LoVo (cell line): ENCODE data around the gene CDON.
A peak's percentile ranks its signal among the peaks of the same experiment; 100 is the strongest.

Experiments
- DNase-seq: peaks from one replicate; pipeline ENCODE4 v3.0.0-alpha.2; 2016; ENCODE audit warnings: low spot score

Gene CDON

DNA sequence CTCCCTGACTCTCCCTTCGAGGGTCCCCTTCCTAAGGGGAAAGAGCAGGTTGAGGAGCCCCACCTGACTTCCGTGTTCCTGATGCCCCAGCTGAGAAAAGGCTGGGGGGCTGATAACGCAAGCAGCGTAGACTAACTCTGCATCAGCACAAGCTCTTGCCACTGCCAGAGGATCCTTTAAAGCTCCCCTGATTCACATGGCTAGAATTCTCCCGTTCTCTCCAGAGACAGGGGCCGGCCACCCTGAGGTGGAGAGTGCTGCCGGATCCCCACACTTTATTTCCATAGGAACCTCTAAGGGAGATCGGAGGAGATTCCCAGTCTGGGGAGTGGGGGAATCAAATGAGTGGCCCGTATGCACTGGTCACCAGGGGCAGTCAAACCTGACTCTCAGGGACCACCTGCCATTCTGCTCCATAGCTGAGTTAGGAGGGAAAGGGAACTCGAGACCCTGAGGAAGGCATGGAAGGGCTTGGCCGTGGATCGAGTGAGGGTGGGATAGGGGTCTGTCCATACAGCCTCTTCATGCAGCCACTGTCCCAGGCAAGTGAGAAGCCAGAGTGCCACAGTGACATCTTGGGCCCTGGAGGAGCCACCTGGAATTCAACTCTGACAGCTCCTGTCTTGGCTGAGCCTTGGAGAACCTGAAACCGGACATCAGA lies 118.2 kb downstream of the CDON start:
- DNase-seq, result no peak

- DNase-seq, result no peak
Measured at GRCh38 chr11:125943661-125944349, 118.9 kb downstream of the CDON start.

GRCh38 chr11:125942771-125943428 lies 119.8 kb downstream of the CDON start:
- no peak for DNase-seq

DNA sequence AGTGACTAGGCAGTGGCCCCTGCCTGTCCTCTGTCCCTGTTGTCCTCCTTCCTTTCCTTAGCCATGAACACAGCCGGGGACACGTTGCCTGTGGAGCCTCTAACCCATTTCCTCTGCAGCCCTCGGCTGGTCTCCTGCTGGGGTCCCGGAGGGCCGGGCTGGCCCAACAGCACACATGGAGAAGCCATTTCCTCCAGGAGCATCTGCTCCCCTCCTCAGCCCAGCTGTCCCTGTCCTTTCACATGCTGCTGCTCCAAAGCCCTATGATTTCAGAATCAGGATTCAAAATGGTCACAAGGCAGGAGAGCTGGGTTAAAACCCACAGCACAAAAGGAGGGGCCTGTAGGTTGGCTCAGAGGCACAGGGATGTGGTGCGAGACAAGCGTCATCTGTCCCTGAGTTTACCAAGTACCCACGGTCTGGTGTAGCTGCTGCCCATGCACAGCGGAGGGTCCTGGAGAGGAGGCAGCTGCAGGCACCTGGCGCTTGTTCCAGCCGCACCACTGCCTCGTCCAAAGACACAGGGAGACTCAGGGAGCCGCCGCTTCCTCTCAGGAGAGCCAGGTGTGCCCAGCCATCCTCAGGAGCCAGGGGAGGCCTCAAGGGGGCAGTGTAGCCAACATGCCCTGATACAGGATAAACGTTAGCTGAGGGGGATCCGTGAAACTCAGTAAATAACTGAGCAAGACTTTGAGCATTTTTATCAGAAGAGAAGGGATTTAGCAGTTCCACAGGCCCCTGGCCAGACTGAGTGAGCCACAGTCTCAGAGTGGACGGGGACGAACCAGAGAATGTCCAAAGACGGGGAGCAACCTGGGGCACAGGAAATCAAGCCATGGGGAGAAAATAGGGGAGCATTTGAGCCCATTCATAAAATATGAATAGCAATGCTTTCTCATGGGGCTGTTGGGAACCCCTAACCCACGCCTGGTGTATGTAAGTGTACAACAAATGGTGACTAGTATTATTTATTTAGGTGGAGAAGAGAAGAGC lies 120.8 kb downstream of the CDON start:
- peak; percentile 23 for DNase-seq

- no peak for DNase-seq
Measured at GRCh38 chr11:125941267-125941618, 121.4 kb downstream of the CDON start.

- no peak for DNase-seq
Measured at GRCh38 chr11:125940145-125940544, 122.5 kb downstream of the CDON start.

GRCh38 chr11:125939081-125939521 lies 123.6 kb downstream of the CDON start:
- no peak for DNase-seq

DNA sequence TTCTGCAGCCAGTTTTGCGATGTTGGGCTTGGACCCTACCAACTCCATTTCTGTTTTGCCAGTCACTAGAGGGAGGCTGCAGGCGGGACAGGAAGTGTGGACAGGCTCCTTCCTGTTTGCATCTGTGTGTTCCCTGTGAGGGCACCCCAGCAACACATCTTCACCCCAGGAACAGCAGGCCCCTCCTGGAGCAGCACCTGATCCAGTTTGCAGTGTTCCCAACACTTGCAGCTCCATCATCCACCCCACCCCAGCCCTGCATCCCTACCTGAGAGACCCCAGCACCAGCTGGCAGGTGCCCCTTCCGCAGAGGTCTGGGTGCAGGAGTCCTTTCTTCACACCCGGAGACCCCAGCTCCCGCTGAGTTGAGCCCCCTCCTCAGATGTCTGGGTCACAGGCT lies 124.2 kb downstream of the CDON start:
- DNase-seq, result no peak

DNA sequence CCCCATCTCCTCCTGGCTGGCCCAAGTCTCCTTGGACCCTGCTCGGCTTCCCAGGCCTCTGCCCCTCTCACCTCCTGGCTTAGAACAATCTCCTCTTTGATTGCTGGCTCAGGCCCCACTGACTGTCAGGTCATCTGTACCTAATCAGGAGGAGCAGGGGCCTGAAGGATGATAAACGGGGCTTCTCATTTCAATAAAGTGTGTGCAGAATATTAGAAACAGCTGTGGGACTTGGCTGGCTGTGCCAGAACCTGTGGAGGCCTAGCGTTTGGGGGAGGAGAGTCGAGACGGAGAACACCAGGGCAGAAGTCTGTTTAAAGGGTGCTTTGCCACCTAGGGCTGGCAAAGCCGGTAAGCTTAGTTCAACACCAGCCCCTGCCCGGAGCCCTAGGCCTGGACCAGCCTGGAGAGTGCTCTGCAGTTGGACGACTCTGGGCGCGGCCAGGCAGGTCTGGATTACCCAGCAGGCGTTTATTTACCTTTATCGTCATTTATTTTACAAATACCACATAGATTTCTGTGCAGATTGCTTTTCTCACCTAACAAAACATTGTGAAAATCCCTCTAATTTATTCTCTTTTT lies 127.0 kb downstream of the CDON start:
- DNase-seq, result no peak

DNA sequence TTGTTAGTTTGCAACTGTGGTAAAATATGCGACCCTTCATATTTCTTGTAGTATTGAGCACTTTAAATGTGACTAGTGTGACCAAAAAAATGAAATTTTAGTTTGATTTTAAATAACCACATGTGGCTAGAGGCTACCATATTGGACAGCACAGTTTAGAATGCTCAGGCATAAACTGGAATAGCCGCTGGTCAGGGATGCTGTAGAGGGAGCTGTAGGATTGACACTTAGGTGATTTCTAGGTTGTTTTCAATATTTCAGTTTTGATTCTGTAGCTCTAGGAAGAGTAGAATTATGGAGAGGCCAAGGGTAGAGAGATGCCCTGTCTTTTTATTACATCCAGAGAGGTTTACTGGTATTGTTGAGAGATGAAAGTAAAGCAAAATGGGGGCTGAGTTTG lies 127.6 kb downstream of the CDON start:
- no peak for DNase-seq

DNA sequence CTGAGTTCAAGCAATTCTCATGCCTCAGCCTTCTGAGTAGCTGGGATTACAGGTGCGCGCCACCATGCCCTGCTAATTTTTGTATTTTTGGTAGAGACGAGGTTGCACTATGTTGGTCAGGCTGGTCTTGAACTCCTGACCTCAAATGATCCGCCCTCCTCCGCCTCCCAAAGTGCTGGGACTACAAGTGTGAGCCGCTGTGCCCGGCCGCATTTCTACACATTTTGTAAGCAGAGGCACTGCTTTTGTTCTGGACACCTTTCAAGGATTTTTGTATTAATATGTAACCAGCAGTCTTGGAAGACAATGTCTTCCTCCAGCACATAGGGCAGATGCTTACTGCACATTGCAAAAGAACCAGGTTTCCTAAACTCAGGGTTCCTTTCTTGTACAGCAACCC lies 128.2 kb downstream of the CDON start:
- DNase-seq, result no peak

- no peak for DNase-seq
Measured at GRCh38 chr11:125933030-125933813, 129.4 kb downstream of the CDON start.

DNA sequence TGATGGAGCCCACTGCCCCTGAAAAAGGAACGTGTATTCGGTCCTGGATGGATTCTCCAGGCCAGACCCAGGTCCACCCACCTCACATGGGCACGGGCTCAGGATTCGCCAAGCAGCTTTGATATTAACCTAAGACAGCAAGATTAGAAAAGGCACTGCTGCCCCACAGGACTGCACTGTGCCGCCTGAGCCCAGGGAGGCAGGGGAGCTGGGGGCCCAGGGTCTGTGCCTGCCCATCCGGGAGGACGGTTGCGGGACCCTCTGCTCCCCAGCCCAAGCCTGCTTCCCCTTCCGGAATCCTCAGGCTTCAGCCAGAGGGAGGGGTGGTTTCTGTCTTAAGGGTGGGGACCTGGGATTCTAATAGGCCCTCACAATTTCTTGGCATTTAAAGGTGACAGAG lies 130.4 kb downstream of the CDON start:
- no peak for DNase-seq

DNA sequence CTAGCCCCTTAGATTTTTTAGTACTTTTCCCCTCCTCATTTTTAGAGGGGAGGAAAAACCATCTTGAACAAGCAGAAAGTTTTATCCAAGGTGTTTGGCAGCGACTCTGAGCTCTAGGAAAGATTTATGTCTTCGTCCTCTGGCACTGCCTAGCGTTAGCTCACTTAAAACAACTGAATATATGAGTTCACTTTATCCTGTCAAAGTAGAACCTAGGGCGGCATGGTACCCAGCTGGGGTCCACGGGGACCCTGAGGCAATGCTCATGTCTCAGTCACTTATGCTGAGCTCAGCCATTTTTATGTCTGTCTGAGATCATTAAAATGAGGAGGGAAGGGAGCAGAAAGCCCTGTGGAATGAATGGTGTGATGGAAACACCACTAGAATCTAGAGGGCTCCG lies 131.0 kb downstream of the CDON start:
- DNase-seq, result no peak

DNA sequence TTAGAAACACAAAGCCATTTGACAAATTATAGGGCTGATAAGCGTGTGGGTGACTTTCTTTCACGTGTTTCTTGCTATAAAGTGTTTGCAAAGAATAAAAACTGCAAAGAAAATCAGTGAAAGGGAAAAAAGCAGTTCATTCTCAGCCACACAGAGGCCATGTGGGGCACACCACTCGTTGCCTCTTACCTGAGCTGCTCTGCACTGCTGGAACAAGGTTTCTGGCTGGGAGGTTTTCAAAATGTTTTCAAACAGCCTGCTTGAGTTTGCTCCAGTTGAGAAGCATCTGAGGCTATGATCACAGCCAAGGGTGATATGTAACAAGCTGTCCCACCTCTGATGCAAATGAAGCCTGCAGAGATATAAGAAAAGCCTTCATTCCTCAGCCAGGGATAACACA lies 131.6 kb downstream of the CDON start:
- DNase-seq, result no peak

DNA sequence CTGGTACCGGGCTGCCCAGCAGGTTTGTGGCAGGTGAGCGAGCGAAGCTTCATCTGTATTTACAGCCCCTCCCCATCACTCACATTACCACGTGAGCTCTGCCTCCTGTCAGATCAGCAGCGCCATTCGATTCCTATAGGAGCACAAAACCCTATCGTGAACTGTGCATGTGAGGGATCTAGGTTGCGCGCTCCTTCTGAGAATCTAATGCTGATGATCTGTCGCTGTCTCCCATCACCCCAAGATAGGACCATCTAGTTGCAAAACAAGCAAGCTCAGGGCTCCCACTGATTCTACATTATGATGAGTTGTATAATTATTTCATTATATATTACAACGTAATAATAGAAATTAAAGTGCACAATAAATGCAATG lies 132.6 kb downstream of the CDON start:
- DNase-seq, result no peak

DNA sequence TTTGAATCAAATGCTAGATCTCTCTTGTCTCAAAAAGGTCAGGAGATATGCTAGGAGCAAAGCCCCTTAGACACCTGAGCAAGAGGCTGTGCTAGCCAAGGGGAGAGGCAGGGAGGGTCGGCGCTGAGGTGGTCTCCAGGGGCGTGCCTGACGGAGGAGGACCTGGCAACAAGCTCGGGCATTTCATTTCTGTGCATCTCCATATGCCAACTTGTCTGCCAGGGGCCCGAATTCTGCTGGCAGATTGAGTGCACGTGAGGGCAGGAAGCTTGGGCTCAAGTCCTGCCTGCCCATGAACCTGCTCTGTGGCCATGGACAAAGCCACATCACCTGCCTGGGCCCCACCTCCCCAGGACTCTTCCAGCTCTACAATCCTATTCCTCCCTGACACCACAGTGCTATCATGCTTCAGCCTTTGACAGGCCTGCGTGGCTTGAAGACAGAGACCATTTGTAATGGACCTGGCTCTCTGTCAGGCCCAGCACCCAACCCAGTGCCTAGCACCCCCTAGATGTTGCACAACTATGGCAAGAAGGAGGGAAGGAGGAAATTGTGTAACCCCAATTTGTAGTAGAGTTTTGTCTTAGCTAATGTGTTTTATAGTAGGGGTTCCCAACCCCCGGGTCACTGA lies 133.1 kb downstream of the CDON start:
- DNase-seq, result no peak

DNA sequence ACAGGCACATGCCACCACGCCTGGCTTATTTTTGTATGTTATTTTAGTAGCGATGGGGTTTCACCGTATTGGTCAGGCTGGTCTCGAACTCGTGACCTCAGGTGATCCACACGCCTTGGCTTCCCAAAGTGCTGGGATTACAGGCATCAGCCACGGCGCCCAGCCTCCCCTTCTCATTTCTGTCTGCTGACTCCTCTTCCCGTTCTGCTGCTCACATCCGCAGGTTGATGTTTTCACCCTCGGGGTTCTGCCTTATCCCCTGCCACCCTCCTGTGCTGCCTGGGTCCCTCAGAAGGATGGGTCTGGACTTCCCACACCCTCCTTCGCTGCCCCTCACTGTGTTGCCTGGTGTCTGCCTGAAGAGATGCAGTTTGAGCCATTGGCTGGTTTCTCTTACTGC lies 136.0 kb downstream of the CDON start:
- DNase-seq, result no peak

GRCh38 chr11:125925804-125926203 lies 136.9 kb downstream of the CDON start:
- DNase-seq, result no peak

GRCh38 chr11:125925247-125925740 lies 137.4 kb downstream of the CDON start:
- DNase-seq, result no peak
